Measurements from ENCODE around the gene GHRHR.
A peak's percentile ranks its signal among the peaks of the same experiment; 100 is the strongest.

The GHRHR gene

GRCh38 chr7:30968294-30968693 lies 4.5 kb downstream of the GHRHR start:
- Histone ChIP-seq H3K36me3 (ENCODE audit: control insufficient read depth, insufficient read depth, low read length) (no peaks in the 10 kb centered on the region), H3K27me3 (ENCODE audit: insufficient read depth, low read length, poor library complexity) (no peaks in the 10 kb centered on the region), H3K79me2 (ENCODE audit: control insufficient read depth, insufficient read depth, low read length) (no peaks in the 10 kb centered on the region), H3K4me1 (ENCODE audit: control insufficient read depth, low read depth, low read length) (no peaks in the 10 kb centered on the region), H3K4me2 (ENCODE audit: low read length) (no peak overlapping the region), H2BK120ac (ENCODE audit: low read depth, low read length) (no peak overlapping the region), H3K4me3 (ENCODE audit: low read length) (no peak overlapping the region), H3K56ac (ENCODE audit: low read length) (no peak overlapping the region), H4K8ac (ENCODE audit: low read depth, low read length) (no peak overlapping the region), H2BK5ac (ENCODE audit: low read length) (no peak overlapping the region), H2BK15ac (replicated peaks; ENCODE audit: low read depth) (no peak overlapping the region), H3K9ac (ENCODE audit: low read length) (no peak overlapping the region), H3K4ac (ENCODE audit: low read depth, low read length) (no peak overlapping the region), H4K5ac (ENCODE audit: low read length) (no peak overlapping the region), H3K27ac (ENCODE audit: low read depth, low read length) (no peak overlapping the region), H3K18ac (ENCODE audit: low read length) (no peak overlapping the region), H3K79me1 (ENCODE audit: low read length) (no peaks in the 10 kb centered on the region), H2AK5ac (ENCODE audit: low read length) (no peak overlapping the region), H3K23ac (ENCODE audit: low read length) (no peak overlapping the region)
- WGBS (ENCODE audit: extremely low coverage, insufficient coverage, low lambda C conversion rate), result no CpG with 5 or more reads among the region's 2 CpGs
- no peak for DNase-seq

GRCh38 chr7:30968747-30969603 lies 5.2 kb downstream of the GHRHR start:
- Histone ChIP-seq H3K56ac (ENCODE audit: low read length) (no peak overlapping the region), H3K79me2 (ENCODE audit: control insufficient read depth, insufficient read depth, low read length) (no peaks in the 10 kb centered on the region), H2BK5ac (ENCODE audit: low read length) (no peak overlapping the region), H3K4me1 (ENCODE audit: control insufficient read depth, low read depth, low read length) (no peaks in the 10 kb centered on the region), H2BK15ac (replicated peaks; ENCODE audit: low read depth) (no peak overlapping the region), H2BK120ac (ENCODE audit: low read depth, low read length) (no peak overlapping the region), H3K36me3 (ENCODE audit: control insufficient read depth, insufficient read depth, low read length) (no peaks in the 10 kb centered on the region), H3K27ac (ENCODE audit: low read depth, low read length) (no peak overlapping the region), H4K5ac (ENCODE audit: low read length) (no peak overlapping the region), H2AK5ac (ENCODE audit: low read length) (no peak overlapping the region), H3K27me3 (ENCODE audit: insufficient read depth, low read length, poor library complexity) (no peaks in the 10 kb centered on the region), H3K4me3 (ENCODE audit: low read length) (no peak overlapping the region), H4K8ac (ENCODE audit: low read depth, low read length) (no peak overlapping the region), H3K9ac (ENCODE audit: low read length) (no peak overlapping the region), H3K79me1 (ENCODE audit: low read length) (no peaks in the 10 kb centered on the region), H3K23ac (ENCODE audit: low read length) (no peak overlapping the region), H3K18ac (ENCODE audit: low read length) (no peak overlapping the region), H3K4ac (ENCODE audit: low read depth, low read length) (no peak overlapping the region), H3K4me2 (ENCODE audit: low read length) (no peak overlapping the region)
- no CpG with 5 or more reads among the region's 7 CpGs for WGBS (ENCODE audit: extremely low coverage, insufficient coverage, low lambda C conversion rate)
- no peak for DNase-seq

GRCh38 chr7:30969604-30969970 lies 5.8 kb downstream of the GHRHR start:
- Histone ChIP-seq H3K9ac (ENCODE audit: low read length) (no peak overlapping the region), H3K36me3 (ENCODE audit: control insufficient read depth, insufficient read depth, low read length) (no peaks in the 10 kb centered on the region), H3K79me1 (ENCODE audit: low read length) (no peaks in the 10 kb centered on the region), H3K4me1 (ENCODE audit: control insufficient read depth, low read depth, low read length) (no peaks in the 10 kb centered on the region), H3K27me3 (ENCODE audit: insufficient read depth, low read length, poor library complexity) (no peaks in the 10 kb centered on the region), H3K18ac (ENCODE audit: low read length) (no peak overlapping the region), H2BK120ac (ENCODE audit: low read depth, low read length) (no peak overlapping the region), H3K4me3 (ENCODE audit: low read length) (no peak overlapping the region), H2AK5ac (ENCODE audit: low read length) (no peak overlapping the region), H3K23ac (ENCODE audit: low read length) (no peak overlapping the region), H3K27ac (ENCODE audit: low read depth, low read length) (no peak overlapping the region), H2BK15ac (replicated peaks; ENCODE audit: low read depth) (no peak overlapping the region), H4K8ac (ENCODE audit: low read depth, low read length) (no peak overlapping the region), H4K5ac (ENCODE audit: low read length) (no peak overlapping the region), H2BK5ac (ENCODE audit: low read length) (no peak overlapping the region), H3K4ac (ENCODE audit: low read depth, low read length) (no peak overlapping the region), H3K56ac (ENCODE audit: low read length) (no peak overlapping the region), H3K4me2 (ENCODE audit: low read length) (no peak overlapping the region), H3K79me2 (ENCODE audit: control insufficient read depth, insufficient read depth, low read length) (no peaks in the 10 kb centered on the region)
- no peak for DNase-seq
- WGBS (ENCODE audit: extremely low coverage, insufficient coverage, low lambda C conversion rate), result no CpG with 5 or more reads among the region's 1 CpG

GRCh38 chr7:30970074-30970473 lies 6.3 kb downstream of the GHRHR start:
- Histone ChIP-seq H3K23ac (ENCODE audit: low read length) (no peak overlapping the region), H2BK15ac (replicated peaks; ENCODE audit: low read depth) (no peak overlapping the region), H3K36me3 (ENCODE audit: control insufficient read depth, insufficient read depth, low read length) (no peaks in the 10 kb centered on the region), H3K56ac (ENCODE audit: low read length) (no peak overlapping the region), H3K79me2 (ENCODE audit: control insufficient read depth, insufficient read depth, low read length) (no peaks in the 10 kb centered on the region), H3K9ac (ENCODE audit: low read length) (no peak overlapping the region), H3K18ac (ENCODE audit: low read length) (no peak overlapping the region), H2BK120ac (ENCODE audit: low read depth, low read length) (no peak overlapping the region), H3K4me2 (ENCODE audit: low read length) (no peak overlapping the region), H2AK5ac (ENCODE audit: low read length) (no peak overlapping the region), H4K8ac (ENCODE audit: low read depth, low read length) (no peak overlapping the region), H3K4me3 (ENCODE audit: low read length) (no peak overlapping the region), H3K27me3 (ENCODE audit: insufficient read depth, low read length, poor library complexity) (no peaks in the 10 kb centered on the region), H3K27ac (ENCODE audit: low read depth, low read length) (no peak overlapping the region), H3K79me1 (ENCODE audit: low read length) (no peaks in the 10 kb centered on the region), H4K5ac (ENCODE audit: low read length) (no peak overlapping the region), H3K4ac (ENCODE audit: low read depth, low read length) (no peak overlapping the region), H2BK5ac (ENCODE audit: low read length) (no peak overlapping the region), H3K4me1 (ENCODE audit: control insufficient read depth, low read depth, low read length) (no peaks in the 10 kb centered on the region)
- no CpG with 5 or more reads among the region's 5 CpGs for WGBS (ENCODE audit: extremely low coverage, insufficient coverage, low lambda C conversion rate)
- DNase-seq, result no peak

GRCh38 chr7:30970594-30971094 lies 6.9 kb downstream of the GHRHR start:
- no peaks in the 10 kb centered on the region for H3K4me1 ChIP-seq (ENCODE audit: control insufficient read depth, low read depth, low read length)
- H3K79me2 ChIP-seq (ENCODE audit: control insufficient read depth, insufficient read depth, low read length), result no peaks in the 10 kb centered on the region
- H3K23ac ChIP-seq (ENCODE audit: low read length), result no peak overlapping the region
- H3K4me2 ChIP-seq (ENCODE audit: low read length), result no peak overlapping the region
- no peak overlapping the region for H3K4ac ChIP-seq (ENCODE audit: low read depth, low read length)
- H3K18ac ChIP-seq (ENCODE audit: low read length), result no peak overlapping the region
- H3K56ac ChIP-seq (ENCODE audit: low read length), result no peak overlapping the region
- H2BK15ac ChIP-seq (replicated peaks; ENCODE audit: low read depth), result no peak overlapping the region
- no peak overlapping the region for H3K4me3 ChIP-seq (ENCODE audit: low read length)
- H3K79me1 ChIP-seq (ENCODE audit: low read length), result no peaks in the 10 kb centered on the region
- H3K36me3 ChIP-seq (ENCODE audit: control insufficient read depth, insufficient read depth, low read length), result no peaks in the 10 kb centered on the region
- H2BK120ac ChIP-seq (ENCODE audit: low read depth, low read length), result no peak overlapping the region
- H3K9ac ChIP-seq (ENCODE audit: low read length), result no peak overlapping the region
- no CpG with 5 or more reads among the region's 6 CpGs for WGBS (ENCODE audit: extremely low coverage, insufficient coverage, low lambda C conversion rate)
- no peaks in the 10 kb centered on the region for H3K27me3 ChIP-seq (ENCODE audit: insufficient read depth, low read length, poor library complexity)
- H2AK5ac ChIP-seq (ENCODE audit: low read length), result no peak overlapping the region
- no peak overlapping the region for H2BK5ac ChIP-seq (ENCODE audit: low read length)
- no peak overlapping the region for H3K27ac ChIP-seq (ENCODE audit: low read depth, low read length)
- peak; percentile 59 for DNase-seq
- no peak overlapping the region for H4K5ac ChIP-seq (ENCODE audit: low read length)
- H4K8ac ChIP-seq (ENCODE audit: low read depth, low read length), result no peak overlapping the region

GRCh38 chr7:30971440-30971839 lies 7.7 kb downstream of the GHRHR start:
- Histone ChIP-seq H3K4me2 (ENCODE audit: low read length) (no peak overlapping the region), H3K23ac (ENCODE audit: low read length) (no peak overlapping the region), H3K18ac (ENCODE audit: low read length) (no peak overlapping the region), H3K4me1 (ENCODE audit: control insufficient read depth, low read depth, low read length) (no peaks in the 10 kb centered on the region), H3K27ac (ENCODE audit: low read depth, low read length) (no peak overlapping the region), H3K79me1 (ENCODE audit: low read length) (no peaks in the 10 kb centered on the region), H3K4ac (ENCODE audit: low read depth, low read length) (no peak overlapping the region), H4K5ac (ENCODE audit: low read length) (no peak overlapping the region), H2BK15ac (replicated peaks; ENCODE audit: low read depth) (no peak overlapping the region), H2BK5ac (ENCODE audit: low read length) (no peak overlapping the region), H3K4me3 (ENCODE audit: low read length) (no peak overlapping the region), H3K79me2 (ENCODE audit: control insufficient read depth, insufficient read depth, low read length) (no peaks in the 10 kb centered on the region), H3K36me3 (ENCODE audit: control insufficient read depth, insufficient read depth, low read length) (no peaks in the 10 kb centered on the region), H3K27me3 (ENCODE audit: insufficient read depth, low read length, poor library complexity) (no peaks in the 10 kb centered on the region), H4K8ac (ENCODE audit: low read depth, low read length) (no peak overlapping the region), H3K9ac (ENCODE audit: low read length) (no peak overlapping the region), H3K56ac (ENCODE audit: low read length) (no peak overlapping the region), H2AK5ac (ENCODE audit: low read length) (no peak overlapping the region), H2BK120ac (ENCODE audit: low read depth, low read length) (no peak overlapping the region)
- DNase-seq, result no peak
- no CpG with 5 or more reads among the region's 3 CpGs for WGBS (ENCODE audit: extremely low coverage, insufficient coverage, low lambda C conversion rate)

All from mesendoderm (in vitro differentiated cells).